OCI-LY3 (cell line): Measurements from ENCODE around the gene VIPR2.

Experiments
- EZH2phosphoT487 ChIP-seq: fragments of 200-600 bp; shearing (Covaris generic); IDR thresholded peaks from 2 replicates; pipeline ENCODE4 v1.6.1; 2018; ENCODE audit warnings: antibody characterized with exemption, mixed run types, low read depth
- TF ChIP-seq, protein P1 (sequence below): fragments of 200-600, 300-600 bp; sonication (generic); IDR thresholded peaks from 2 replicates; pipeline ENCODE4 v1.5.1; 2014; ENCODE audit warnings: antibody characterized with exemption, low read length, low read depth

DNA sequence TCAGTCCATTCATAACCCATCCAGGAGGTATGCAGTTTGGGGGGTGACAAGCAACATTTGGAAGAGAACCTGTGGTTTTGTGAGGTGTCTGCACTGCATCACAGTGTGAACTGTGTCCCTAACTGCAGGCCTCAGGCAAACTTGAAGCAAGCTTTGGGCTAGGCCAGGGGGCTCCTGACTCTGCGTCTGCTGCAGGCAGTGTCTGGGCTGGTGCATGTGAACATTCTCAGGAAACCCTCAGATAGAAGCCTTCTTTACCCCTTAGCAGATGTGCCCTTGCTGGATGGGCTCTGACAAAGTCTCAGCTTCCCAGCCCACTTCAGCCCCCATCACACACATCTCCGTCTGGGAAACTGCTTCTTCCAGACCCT, 61.0 kb downstream of the VIPR2 start:
- TF ChIP-seq, protein P1, sequence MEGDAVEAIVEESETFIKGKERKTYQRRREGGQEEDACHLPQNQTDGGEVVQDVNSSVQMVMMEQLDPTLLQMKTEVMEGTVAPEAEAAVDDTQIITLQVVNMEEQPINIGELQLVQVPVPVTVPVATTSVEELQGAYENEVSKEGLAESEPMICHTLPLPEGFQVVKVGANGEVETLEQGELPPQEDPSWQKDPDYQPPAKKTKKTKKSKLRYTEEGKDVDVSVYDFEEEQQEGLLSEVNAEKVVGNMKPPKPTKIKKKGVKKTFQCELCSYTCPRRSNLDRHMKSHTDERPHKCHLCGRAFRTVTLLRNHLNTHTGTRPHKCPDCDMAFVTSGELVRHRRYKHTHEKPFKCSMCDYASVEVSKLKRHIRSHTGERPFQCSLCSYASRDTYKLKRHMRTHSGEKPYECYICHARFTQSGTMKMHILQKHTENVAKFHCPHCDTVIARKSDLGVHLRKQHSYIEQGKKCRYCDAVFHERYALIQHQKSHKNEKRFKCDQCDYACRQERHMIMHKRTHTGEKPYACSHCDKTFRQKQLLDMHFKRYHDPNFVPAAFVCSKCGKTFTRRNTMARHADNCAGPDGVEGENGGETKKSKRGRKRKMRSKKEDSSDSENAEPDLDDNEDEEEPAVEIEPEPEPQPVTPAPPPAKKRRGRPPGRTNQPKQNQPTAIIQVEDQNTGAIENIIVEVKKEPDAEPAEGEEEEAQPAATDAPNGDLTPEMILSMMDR, result no peak
- TF ChIP-seq EZH2phosphoT487, result no peak
